ENCODE measurements around the gene LIN28B.
"Not testable (repeated sequence)": the region's sequence is repeated elsewhere in the genome, so short reads cannot be mapped to it uniquely, and the experiment has no call there.

Gene LIN28B

DNA sequence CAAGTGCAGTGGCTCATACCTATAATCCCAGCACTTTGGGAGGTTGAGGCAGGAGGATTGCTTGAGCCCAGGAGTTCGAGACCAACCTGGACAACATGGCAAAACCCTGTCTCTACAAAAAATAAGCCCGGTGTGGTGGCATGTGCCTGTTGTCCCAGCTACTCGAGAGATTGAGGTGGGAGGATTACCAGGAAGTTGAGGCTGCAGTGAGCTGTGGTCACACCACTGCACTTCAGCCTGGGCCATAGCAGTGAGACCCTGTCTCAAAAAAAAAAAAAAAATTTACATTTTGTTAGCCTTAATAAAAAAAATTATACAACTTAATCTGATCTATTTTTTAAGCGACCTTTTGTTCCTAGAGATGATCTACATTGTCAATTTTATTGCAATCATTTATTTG is 56.6 kb downstream of the LIN28B start:
- not testable (repeated sequence) for DNase-seq (ENCODE audit: low read depth in 2 of 2)

GRCh38 chr6:105014448-105014847 is 57.5 kb downstream of the LIN28B start:
- no peak for DNase-seq (ENCODE audit: low read depth in 2 of 2)

GRCh38 chr6:105014954-105015353 is 58.0 kb downstream of the LIN28B start:
- no peak for DNase-seq (ENCODE audit: low read depth in 2 of 2)

DNA sequence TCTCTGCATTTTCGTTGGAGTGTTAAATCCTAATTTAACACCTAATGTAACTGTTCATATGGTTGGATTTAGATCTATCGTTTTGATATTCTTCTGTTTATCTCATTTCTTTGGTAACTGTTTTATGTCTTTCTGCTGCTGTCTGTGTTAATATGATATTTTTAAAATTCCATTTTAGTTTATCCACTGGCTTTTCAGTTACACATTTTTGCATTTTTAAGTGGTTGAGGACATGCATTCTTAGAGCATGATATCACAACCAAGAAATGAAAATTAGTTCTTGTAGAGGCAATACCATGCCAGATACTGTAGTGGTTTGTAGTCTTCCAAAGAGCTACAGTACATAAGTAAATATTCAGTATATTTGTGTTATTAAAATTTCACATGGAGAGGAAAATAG is 58.6 kb downstream of the LIN28B start:
- DNase-seq (ENCODE audit: low read depth in 2 of 2): no peak

- DNase-seq (ENCODE audit: low read depth in 2 of 2): no peak
Observed at GRCh38 chr6:105019285-105019684, 62.4 kb downstream of the LIN28B start.

DNA sequence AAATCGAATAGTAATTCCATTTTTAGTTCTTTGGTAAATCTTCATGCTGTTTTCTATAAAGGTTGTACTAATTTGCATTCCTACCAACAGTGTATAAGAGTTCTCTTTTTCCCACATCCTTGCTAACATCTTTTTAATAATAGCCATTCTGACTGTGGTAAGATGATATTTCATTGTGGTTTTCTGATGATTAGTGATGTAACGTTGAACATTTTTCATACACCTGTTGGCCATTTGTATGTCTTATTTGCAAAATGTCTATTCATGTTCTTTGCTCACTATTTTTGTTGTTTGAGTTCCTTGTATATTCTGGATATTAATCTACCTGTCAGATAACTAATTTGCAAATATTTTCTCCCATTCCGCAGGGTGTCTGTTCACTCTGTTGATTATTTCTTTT is 64.5 kb downstream of the LIN28B start:
- no peak for DNase-seq (ENCODE audit: low read depth in 2 of 2)

DNA sequence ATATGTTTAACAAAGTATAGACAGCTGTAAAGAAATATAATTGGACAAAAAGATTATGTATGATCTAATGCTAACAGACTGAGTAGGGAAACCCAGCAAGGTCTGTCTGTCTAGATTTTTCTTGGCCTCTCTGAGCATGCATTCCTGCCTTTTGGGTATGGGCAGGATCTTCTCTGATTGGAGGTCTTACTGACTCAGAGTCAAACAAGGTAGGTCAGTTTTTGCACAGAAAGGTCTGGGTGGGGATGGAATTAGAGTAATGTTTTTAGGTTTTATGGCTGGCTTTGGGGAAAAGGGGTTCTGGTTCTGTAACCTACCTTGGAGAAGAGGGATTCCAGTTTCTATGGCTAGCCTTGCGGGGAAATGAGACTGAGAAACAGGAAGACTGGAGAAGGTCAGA is 65.5 kb downstream of the LIN28B start:
- no peak for DNase-seq (ENCODE audit: low read depth in 2 of 2)

DNA sequence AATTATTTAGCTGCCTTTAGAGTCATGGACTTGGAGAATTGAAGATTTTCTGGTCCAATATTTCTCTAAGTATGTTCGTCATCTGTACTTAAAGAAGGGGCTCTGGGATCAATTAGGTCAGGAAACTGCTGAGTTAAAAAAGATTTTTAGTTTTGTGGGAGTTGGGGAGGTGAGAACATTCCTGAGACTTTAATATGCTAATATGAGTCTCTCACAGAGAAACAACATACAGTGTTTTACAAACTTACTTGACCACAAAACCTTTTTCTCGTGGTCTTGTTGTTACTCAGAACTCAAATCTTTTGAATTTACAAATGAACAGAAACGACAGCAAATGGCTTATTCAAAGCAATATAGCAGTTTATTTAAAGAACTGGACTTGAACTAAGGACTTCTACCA is 67.9 kb downstream of the LIN28B start:
- no peak for DNase-seq (ENCODE audit: low read depth in 2 of 2)

DNA sequence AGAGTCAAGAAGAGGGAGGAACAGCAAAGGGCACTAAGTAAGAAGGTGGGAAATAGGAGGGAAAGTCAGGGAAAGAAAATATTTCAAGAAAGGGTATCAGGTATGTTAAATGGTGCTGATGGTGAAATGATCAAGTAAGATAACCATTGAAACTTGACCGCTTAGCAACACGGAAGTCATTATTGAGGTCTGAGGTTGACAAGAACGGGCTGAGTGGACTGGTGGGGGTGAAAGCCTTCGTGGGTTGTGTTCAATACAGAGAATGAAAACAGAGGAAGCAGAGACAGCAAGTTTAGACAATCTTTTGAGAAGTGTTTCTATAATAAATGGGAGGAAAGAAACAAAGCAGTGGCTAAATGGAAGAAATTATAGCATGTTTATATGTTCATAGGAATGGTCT is 72.0 kb downstream of the LIN28B start:
- DNase-seq (ENCODE audit: low read depth in 2 of 2): no peak

- DNase-seq (ENCODE audit: low read depth in 2 of 2): no peak
Observed at GRCh38 chr6:105029581-105029980, 72.7 kb downstream of the LIN28B start.

DNA sequence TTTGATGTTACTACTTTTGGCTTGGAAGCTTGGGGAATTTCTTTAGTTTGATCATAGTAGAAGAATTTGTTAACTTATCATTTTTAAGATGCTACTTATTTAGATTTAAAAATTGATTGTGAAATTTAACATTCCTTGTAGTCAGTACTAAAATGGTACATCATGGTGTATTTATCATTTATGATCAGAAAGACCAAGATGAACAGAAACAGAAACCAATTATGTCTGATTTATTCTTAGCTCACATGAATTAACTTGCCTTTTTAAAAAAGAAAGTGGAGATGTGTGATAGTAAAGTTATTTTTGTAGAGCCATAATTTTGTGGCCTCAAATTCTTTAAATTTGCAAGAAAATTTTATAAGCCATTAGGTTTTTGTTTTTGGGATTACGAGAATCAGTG is 77.6 kb downstream of the LIN28B start:
- DNase-seq (ENCODE audit: low read depth in 2 of 2): no peak

GRCh38 chr6:105035299-105035698 is 78.4 kb downstream of the LIN28B start:
- no peak for DNase-seq (ENCODE audit: low read depth in 2 of 2)

GRCh38 chr6:105036351-105036750 is 79.4 kb downstream of the LIN28B start:
- DNase-seq (ENCODE audit: low read depth in 2 of 2): no peak

GRCh38 chr6:105038259-105038658 is 81.4 kb downstream of the LIN28B start:
- DNase-seq (ENCODE audit: low read depth in 2 of 2): no peak

GRCh38 chr6:105041880-105042279 is 85.0 kb downstream of the LIN28B start:
- DNase-seq (ENCODE audit: low read depth in 2 of 2): no peak

DNA sequence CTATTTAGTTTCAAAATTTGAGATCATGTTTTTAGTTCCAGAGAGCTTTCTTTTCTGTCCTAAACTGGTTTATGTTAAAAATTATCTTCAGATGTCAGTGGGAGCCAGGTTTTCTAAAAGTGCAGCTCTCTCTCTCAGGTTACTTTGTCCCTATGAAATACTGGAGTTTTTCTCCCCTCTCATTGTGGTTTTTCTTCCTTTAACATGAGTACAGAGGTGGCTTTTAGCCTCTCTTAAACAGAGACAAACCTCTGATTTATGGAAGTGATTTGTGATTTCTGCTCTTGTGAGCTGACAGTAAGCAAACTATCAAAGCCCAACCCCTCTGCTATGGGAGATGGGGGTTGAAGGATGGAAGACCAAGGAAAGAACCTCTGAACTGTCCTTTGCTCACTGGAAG is 85.7 kb downstream of the LIN28B start:
- no peak for DNase-seq (ENCODE audit: low read depth in 2 of 2)

DNA sequence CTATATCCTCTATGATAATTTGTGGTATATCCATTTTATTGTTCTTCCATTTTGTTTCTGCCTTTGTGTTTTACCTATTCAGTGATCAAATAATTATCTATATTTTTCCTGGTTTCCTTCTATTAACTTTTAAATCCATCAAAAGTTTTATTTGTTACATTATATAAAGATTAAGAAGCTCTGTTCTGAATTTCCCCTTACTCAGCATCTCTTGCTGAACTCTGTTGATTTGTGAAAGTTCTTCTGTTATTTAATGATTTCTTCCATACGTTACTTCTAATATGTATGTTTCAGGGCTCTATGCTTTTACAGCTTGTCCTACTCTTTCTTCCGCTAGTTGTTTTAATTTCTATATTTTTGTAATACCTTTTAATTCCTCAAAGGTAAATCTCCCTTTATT is 87.1 kb downstream of the LIN28B start:
- DNase-seq (ENCODE audit: low read depth in 2 of 2): no peak

DNA sequence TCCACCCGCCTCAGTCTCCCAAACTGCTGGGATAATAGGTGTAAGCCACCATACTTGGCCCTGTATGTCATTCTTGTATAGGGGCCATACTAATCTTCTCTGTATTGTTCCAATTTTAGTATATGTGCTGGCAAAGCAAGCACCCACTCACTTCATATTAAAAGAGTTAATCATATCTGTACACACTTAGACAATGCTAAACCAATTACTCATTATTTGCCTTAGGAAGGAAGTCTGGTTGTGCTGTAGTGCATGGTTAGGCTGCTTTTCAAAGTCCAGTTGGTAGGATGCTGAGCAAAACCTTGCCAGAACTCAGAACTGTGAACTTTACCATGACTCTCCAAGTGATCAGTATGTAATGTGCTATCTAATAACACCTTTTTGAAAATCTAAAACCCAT is 88.6 kb downstream of the LIN28B start:
- no peak for DNase-seq (ENCODE audit: low read depth in 2 of 2)

- DNase-seq (ENCODE audit: low read depth in 2 of 2): no peak
Observed at GRCh38 chr6:105051941-105052471, 95.1 kb downstream of the LIN28B start.

DNA sequence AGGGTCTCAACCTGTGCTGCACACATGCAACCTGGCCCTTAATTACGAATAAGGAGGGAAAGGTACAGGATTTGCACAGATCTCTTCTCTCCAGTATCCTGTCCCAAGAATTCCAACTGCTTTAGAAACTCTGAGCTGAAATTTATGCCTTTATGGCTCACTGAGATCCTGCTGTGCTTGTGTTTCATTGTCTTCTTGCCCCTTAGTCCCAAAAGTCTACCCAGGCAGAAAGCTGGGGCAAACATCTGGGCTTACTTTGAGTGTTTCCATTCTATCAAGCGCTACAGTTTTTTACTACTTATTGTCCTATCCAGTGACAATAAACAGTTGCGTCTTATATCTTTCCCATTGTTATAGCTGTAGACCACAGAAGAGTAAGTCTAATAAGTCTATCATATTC is 99.7 kb downstream of the LIN28B start:
- DNase-seq (ENCODE audit: low read depth in 2 of 2): no peak

GRCh38 chr6:105057160-105057559 is 100.3 kb downstream of the LIN28B start:
- no peak for DNase-seq (ENCODE audit: low read depth in 2 of 2)

DNA sequence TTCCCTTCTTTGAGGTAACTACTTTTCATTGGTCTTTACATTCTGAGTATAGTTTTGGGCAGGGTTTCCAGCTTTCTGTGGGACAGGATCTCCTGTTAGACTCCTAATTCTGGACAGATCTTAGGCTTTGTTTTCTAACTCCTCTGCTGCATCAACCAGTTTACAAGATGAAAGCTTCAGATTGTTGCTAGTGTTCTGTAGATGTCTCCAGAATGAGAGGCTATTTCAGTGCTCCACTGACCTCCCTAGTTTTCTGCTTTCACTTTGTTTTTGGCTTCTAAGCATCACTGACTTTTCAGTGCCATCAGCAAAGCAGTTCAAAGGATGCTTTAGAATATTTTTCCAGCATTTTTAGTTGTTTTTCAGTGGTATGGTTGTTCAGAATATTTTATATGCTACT is 101.4 kb downstream of the LIN28B start:
- no peak for DNase-seq (ENCODE audit: low read depth in 2 of 2)

DNA sequence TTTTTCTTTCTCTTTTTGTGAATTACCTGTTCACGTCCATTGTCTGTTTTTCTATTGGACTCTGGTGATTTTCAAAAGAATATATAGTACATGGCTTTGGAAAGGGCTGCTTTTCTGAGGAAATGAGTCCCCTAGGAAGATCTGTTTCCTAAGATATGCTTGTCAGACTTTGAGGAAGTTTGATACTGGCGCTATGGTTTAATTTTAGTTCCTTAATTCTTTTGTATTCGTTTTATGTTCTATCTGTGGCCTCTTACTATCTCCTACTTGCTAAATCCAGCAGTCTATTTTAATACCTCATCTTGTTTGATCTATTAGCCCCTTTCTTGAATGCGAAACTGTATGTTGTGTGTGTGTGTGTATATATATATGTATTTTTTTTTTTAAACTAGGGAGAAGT is 101.9 kb downstream of the LIN28B start:
- DNase-seq (ENCODE audit: low read depth in 2 of 2): no peak

DNA sequence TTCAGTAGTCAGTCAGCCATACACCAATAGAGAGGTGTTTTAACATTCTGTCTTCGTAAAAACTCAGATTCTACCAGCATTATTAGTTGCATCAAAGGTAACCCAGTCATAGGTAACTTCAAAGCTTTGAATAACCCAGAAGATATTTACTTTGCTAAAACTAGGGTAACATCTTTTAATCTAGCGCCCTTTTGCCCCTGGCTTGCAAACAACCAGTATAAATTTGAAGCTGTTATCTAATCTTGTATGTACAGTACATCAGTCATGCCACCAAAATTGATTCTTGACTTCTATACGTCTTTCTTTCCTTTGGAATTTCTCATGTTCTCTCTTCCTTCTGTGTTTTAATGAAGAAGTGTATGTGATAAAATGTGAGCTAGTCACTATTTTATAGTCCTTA is 109.3 kb downstream of the LIN28B start:
- DNase-seq (ENCODE audit: low read depth in 2 of 2): no peak

GRCh38 chr6:105066836-105067235 is 109.9 kb downstream of the LIN28B start:
- DNase-seq (ENCODE audit: low read depth in 2 of 2): no peak
